DOHH2 (cell line): Measurements from ENCODE around the gene CXCL12.

Source experiments
- EZH2phosphoT487 ChIP-seq: fragments of 200-600 bp; sonication (generic); IDR thresholded peaks from 2 replicates; pipeline ENCODE4 v1.6.1; 2017; ENCODE audit warnings: borderline replicate concordance, mild to moderate bottlenecking, antibody characterized with exemption, low read length, moderate library complexity, mixed read lengths
- TF ChIP-seq, protein P1 (sequence below): fragments of 200-600 bp; sonication (generic); IDR thresholded peaks from one replicate; pipeline ENCODE4 v1.5.1; 2014; ENCODE audit warnings: antibody characterized with exemption, mild to moderate bottlenecking, low read depth, low read length; ENCODE audit not compliant: poor library complexity, severe bottlenecking

DNA sequence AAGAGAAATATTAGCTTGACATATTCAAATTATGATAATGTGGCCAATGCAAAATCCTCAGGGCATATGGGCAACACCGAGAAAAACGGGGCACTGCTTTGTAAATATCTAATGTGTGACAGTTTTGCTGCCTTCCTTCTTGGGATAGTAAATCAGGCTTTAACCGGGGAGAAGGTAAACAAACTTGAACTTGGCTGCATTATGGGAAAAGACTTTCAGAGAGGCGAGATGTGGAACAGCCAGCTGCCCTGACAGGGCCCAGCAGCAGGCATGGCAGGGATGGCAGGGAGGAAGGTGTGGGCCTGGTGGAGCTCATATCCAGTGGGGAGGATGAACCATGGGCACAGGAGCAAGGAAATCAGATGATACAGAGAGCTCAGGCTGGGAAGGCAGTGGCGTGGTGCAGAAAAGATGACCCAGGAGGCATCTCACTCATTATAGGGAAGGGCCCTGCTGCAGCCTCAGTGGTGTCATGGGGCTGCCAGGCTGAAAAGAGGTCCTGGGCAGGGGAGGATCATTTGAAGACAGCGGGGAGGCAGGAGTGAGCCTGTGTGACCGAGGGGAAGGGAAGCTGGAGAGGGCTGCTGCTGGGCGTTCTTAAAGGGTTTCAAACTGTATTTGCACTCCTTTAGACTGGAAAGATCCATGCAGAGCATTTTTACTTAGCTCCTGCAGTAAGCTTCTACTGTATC lies 26.7 kb downstream of the CXCL12 start:
- TF ChIP-seq, protein P1, sequence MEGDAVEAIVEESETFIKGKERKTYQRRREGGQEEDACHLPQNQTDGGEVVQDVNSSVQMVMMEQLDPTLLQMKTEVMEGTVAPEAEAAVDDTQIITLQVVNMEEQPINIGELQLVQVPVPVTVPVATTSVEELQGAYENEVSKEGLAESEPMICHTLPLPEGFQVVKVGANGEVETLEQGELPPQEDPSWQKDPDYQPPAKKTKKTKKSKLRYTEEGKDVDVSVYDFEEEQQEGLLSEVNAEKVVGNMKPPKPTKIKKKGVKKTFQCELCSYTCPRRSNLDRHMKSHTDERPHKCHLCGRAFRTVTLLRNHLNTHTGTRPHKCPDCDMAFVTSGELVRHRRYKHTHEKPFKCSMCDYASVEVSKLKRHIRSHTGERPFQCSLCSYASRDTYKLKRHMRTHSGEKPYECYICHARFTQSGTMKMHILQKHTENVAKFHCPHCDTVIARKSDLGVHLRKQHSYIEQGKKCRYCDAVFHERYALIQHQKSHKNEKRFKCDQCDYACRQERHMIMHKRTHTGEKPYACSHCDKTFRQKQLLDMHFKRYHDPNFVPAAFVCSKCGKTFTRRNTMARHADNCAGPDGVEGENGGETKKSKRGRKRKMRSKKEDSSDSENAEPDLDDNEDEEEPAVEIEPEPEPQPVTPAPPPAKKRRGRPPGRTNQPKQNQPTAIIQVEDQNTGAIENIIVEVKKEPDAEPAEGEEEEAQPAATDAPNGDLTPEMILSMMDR = no peak
- no peak for TF ChIP-seq EZH2phosphoT487
